ENCODE measurements around the gene TRABD. TPM values are rescaled to one million over a fixed set of nuclear protein-coding genes. Genes with fewer than 3 reads are reported as not detected.
"Not testable (repeated sequence)": the region's sequence is repeated elsewhere in the genome, so short reads cannot be mapped to it uniquely, and the experiment has no call there.

TRABD gene
- total RNA-seq, 2 experiments from 2014 or later, result 112 to 138 TPM

GRCh38 chr22:50199829-50200460 is 14.2 kb downstream of the TRABD start:
- no peak for DNase-seq
- Mint-ChIP-seq H3K27me3 (no peaks in the 10 kb centered on the region), H3K4me1 (peaks cover 27% of the 10 kb centered on the region), H3K36me3 (ENCODE audit: low read depth) (peaks cover 18% of the 10 kb centered on the region), H3K4me3 (peak overlapping the region; percentile 68), H3K9me3 (no peaks in the 10 kb centered on the region), H3K27ac (peak overlapping the region; percentile 82)
- ChIA-PET POLR2A (interaction anchor here (0.7 kb wide), 1 partner anchor 245 kb away, joined by 3 read pairs; no protein-coding TSS in a partner anchor), CTCF (interaction anchor here (2.1 kb wide), 1 partner anchor 10 kb away, joined by 5 read pairs; no protein-coding TSS in a partner anchor)

- Mint-ChIP-seq H3K9me3 (no peaks in the 10 kb centered on the region), H3K27ac (peak within 1 kb of the TSS; percentile 67), H3K27me3 (no peaks in the 10 kb centered on the region), H3K4me3 (peak within 1 kb of the TSS; percentile 77), H3K4me1 (peaks cover 28% of the 10 kb centered on the region), H3K36me3 (ENCODE audit: low read depth) (peaks cover 17% of the 10 kb centered on the region)
- POLR2A ChIA-PET, result interaction anchor here (0.7 kb wide), 1 partner anchor 244 kb away, joined by 3 read pairs; no protein-coding TSS in a partner anchor
- peak; percentile 89 for DNase-seq
- CTCF ChIA-PET, result interaction anchor here (1.3 to 2.1 kb wide), 2 partner anchors 9 to 10 kb away, joined by 5 to 6 read pairs; no protein-coding TSS in a partner anchor
These were observed 14.9 kb downstream of the TRABD start, which contains the start of gene SELENOO for GRCh38 chr22:50200461-50201190. SELENOO (plus strand) TSS chr22:50201011; CDS start chr22:50201037, 26 bp downstream.

GRCh38 chr22:50201191-50202129 is 15.7 kb downstream of the TRABD start:
- POLR2A ChIA-PET, result interaction anchor here (1.0 kb wide), 1 partner anchor 324 kb away, joined by 3 read pairs; the partner anchor contains the start of gene SCO2
- Mint-ChIP-seq H3K4me3 (peak overlapping the region; percentile 77), H3K27ac (peak overlapping the region; percentile 67), H3K9me3 (no peaks in the 10 kb centered on the region), H3K27me3 (no peaks in the 10 kb centered on the region), H3K4me1 (peaks cover 28% of the 10 kb centered on the region), H3K36me3 (ENCODE audit: low read depth) (peaks cover 20% of the 10 kb centered on the region)
- DNase-seq, result no peak
- CTCF ChIA-PET, result interaction anchor here (1.3 kb wide), 2 partner anchors 9 to 11 kb away, joined by 4 to 6 read pairs; no protein-coding TSS in a partner anchor

- Mint-ChIP-seq H3K27ac (peak overlapping the region; percentile 67), H3K4me3 (peak overlapping the region; percentile 77), H3K36me3 (ENCODE audit: low read depth) (peaks cover 21% of the 10 kb centered on the region), H3K9me3 (no peaks in the 10 kb centered on the region), H3K4me1 (peaks cover 28% of the 10 kb centered on the region), H3K27me3 (no peaks in the 10 kb centered on the region)
- CTCF ChIA-PET, result interaction anchor here (1.3 kb wide), 2 partner anchors 10 to 12 kb away, joined by 4 to 6 read pairs; no protein-coding TSS in a partner anchor
- DNase-seq, result no peak
- POLR2A ChIA-PET, result interaction anchor here (1.0 kb wide), 1 partner anchor 323 kb away, joined by 3 read pairs; the partner anchor contains the start of gene SCO2
These were observed 16.5 kb downstream of the TRABD start for GRCh38 chr22:50202130-50202666.

- H3K4me3 Mint-ChIP-seq, result no peak overlapping the region
- no peak overlapping the region for H3K27ac Mint-ChIP-seq
- DNase-seq, result no peak
- peaks cover 28% of the 10 kb centered on the region for H3K4me1 Mint-ChIP-seq
- H3K27me3 Mint-ChIP-seq, result no peaks in the 10 kb centered on the region
- H3K36me3 Mint-ChIP-seq (ENCODE audit: low read depth), result peaks cover 19% of the 10 kb centered on the region
- ChIA-PET POLR2A (no interaction called here), CTCF (no interaction called here)
- H3K9me3 Mint-ChIP-seq, result no peaks in the 10 kb centered on the region
These were observed 17.6 kb downstream of the TRABD start for GRCh38 chr22:50203288-50203687.

GRCh38 chr22:50204571-50204970 is 18.9 kb downstream of the TRABD start:
- POLR2A ChIA-PET, result no interaction called here
- H3K4me1 Mint-ChIP-seq, result peaks cover 26% of the 10 kb centered on the region
- H3K36me3 Mint-ChIP-seq (ENCODE audit: low read depth), result peaks cover 21% of the 10 kb centered on the region
- no peaks in the 10 kb centered on the region for H3K27me3 Mint-ChIP-seq
- no peak overlapping the region for H3K4me3 Mint-ChIP-seq
- DNase-seq, result no peak
- CTCF ChIA-PET, result interaction anchor here (0.6 kb wide), 1 partner anchor 180 kb away, joined by 3 read pairs; no protein-coding TSS in a partner anchor
- no peak overlapping the region for H3K27ac Mint-ChIP-seq
- no peaks in the 10 kb centered on the region for H3K9me3 Mint-ChIP-seq

GRCh38 chr22:50204998-50205397 is 19.3 kb downstream of the TRABD start:
- H3K4me3 Mint-ChIP-seq, H3K9me3 Mint-ChIP-seq, H3K27ac Mint-ChIP-seq, POLR2A ChIA-PET, H3K27me3 Mint-ChIP-seq, CTCF ChIA-PET, DNase-seq: not testable (repeated sequence)
- Mint-ChIP-seq H3K36me3 (ENCODE audit: low read depth) (peaks cover 24% of the 10 kb centered on the region), H3K4me1 (peaks cover 26% of the 10 kb centered on the region)

GRCh38 chr22:50205781-50206569 is 20.3 kb downstream of the TRABD start:
- H3K36me3 Mint-ChIP-seq (ENCODE audit: low read depth), result peaks cover 26% of the 10 kb centered on the region

GRCh38 chr22:50206599-50206998 is 20.9 kb downstream of the TRABD start:
- Mint-ChIP-seq H3K9me3 (no peaks in the 10 kb centered on the region), H3K36me3 (ENCODE audit: low read depth) (peaks cover 30% of the 10 kb centered on the region), H3K4me1 (peaks cover 27% of the 10 kb centered on the region), H3K4me3 (no peak overlapping the region), H3K27ac (no peak overlapping the region), H3K27me3 (no peaks in the 10 kb centered on the region)
- ChIA-PET CTCF (interaction anchor here (0.6 to 1.3 kb wide), 3 partner anchors 16 to 117 kb away, joined by 3 to 7 read pairs (median 6); no protein-coding TSS in a partner anchor), POLR2A (no interaction called here)
- no peak for DNase-seq

More at GRCh38 chr22:50205781-50206569, 20.3 kb downstream of the TRABD start:
- ChIA-PET POLR2A (no interaction called here), CTCF (interaction anchor here (0.6 to 1.3 kb wide), 4 partner anchors 16 to 117 kb away, joined by 3 to 7 read pairs (median 4); no protein-coding TSS in a partner anchor)
- Mint-ChIP-seq H3K9me3 (no peaks in the 10 kb centered on the region), H3K4me1 (peaks cover 26% of the 10 kb centered on the region), H3K27ac (no peak overlapping the region), H3K27me3 (no peaks in the 10 kb centered on the region), H3K4me3 (no peak overlapping the region)
- no peak for DNase-seq

- H3K4me3 Mint-ChIP-seq, result no peak overlapping the region
- no peaks in the 10 kb centered on the region for H3K27me3 Mint-ChIP-seq
- H3K4me1 Mint-ChIP-seq, result peaks cover 18% of the 10 kb centered on the region
- ChIA-PET CTCF (interaction anchor here (0.6 to 1.2 kb wide), 2 partner anchors 17 to 28 kb away, joined by 3 to 6 read pairs; no protein-coding TSS in a partner anchor), POLR2A (no interaction called here)
- H3K27ac Mint-ChIP-seq, result peak overlapping the region; percentile 13
- H3K9me3 Mint-ChIP-seq, result no peaks in the 10 kb centered on the region
- DNase-seq, result no peak
- peaks cover 32% of the 10 kb centered on the region for H3K36me3 Mint-ChIP-seq (ENCODE audit: low read depth)
These were observed 21.8 kb downstream of the TRABD start for GRCh38 chr22:50207383-50208140.

All from activated CD4-positive, alpha-beta T cell treated with anti-CD3 and anti-CD28 coated beads, Interleukin-2, amount 10 ng/mL, durations not matched to agents 7 days and 5 days (primary cell).